Measurements from ENCODE around the gene HINFP.

GRCh38 chr11:119156496-119156895, 35.1 kb downstream of the HINFP start:
- TF ChIP-seq POLR2A (IDR thresholded peaks at IDR 0.05; ENCODE audit: extremely low read depth, insufficient read length) (no peak), CTCF (IDR thresholded peaks at IDR 0.05; ENCODE audit: low read depth, low read length) (no peak)
